Small intestine (tissue), 7 donors: Measurements from ENCODE around the gene TTC7B. TPM values are rescaled to one million over a fixed set of nuclear protein-coding genes. Genes with fewer than 3 reads are reported as not detected.
A peak's percentile ranks its signal among the peaks of the same experiment; 100 is the strongest.

Experiments used
- DNase-seq, 2 donors: peaks; one replicate each; pipeline versions ENCODE4 v3.0.0 to v3.0.0-alpha.2; 2013
- FAIRE-seq: peaks from 2 replicates; lab custom pipeline; 2012; peaks lifted over from hg19 to GRCh38; lab: Jason Lieb, UNC
- H3K27ac ChIP-seq, 3 donors: one replicate each; pipeline ENCODE4 v1.5.1; 2013; ENCODE audit warnings: low read length in 2 of 3, mild to moderate bottlenecking in 2 of 3, control low read depth in 1 of 3, inconsistent platforms in 1 of 3, low read depth in 1 of 3, moderate library complexity in 1 of 3
- H3K27me3 ChIP-seq, 3 donors: one replicate each; pipeline ENCODE4 v1.6.1; 2013; ENCODE audit warnings: low read length in 3 of 3, inconsistent platforms in 1 of 3; ENCODE audit not compliant: control insufficient read depth in 3 of 3, insufficient read depth in 3 of 3
- H3K36me3 ChIP-seq, 3 donors: one replicate each; pipeline ENCODE4 v1.6.1; 2013; ENCODE audit warnings: low read length in 3 of 3, inconsistent platforms in 1 of 3, low read depth in 1 of 3, mild to moderate bottlenecking in 1 of 3, moderate library complexity in 1 of 3; ENCODE audit not compliant: control insufficient read depth in 3 of 3, insufficient read depth in 2 of 3
- H3K4me1 ChIP-seq, 3 donors: one replicate each; pipeline ENCODE4 v1.6.1; 2013; ENCODE audit warnings: low read length in 2 of 3, inconsistent platforms in 1 of 3, low read depth in 1 of 3, mild to moderate bottlenecking in 1 of 3, moderate library complexity in 1 of 3; ENCODE audit not compliant: control insufficient read depth in 3 of 3, insufficient read depth in 2 of 3
- H3K4me3 ChIP-seq, 3 donors: one replicate each; pipeline ENCODE4 v1.5.1; 2013; ENCODE audit warnings: low read length in 3 of 3, control low read depth in 1 of 3, inconsistent platforms in 1 of 3, low read depth in 1 of 3, mild to moderate bottlenecking in 1 of 3, moderate library complexity in 1 of 3
- H3K9me3 ChIP-seq, 2 donors: one replicate each; pipeline ENCODE4 v1.6.1; 2013; ENCODE audit warnings: low read depth in 1 of 2, low read length in 1 of 2; ENCODE audit not compliant: control insufficient read depth in 2 of 2, insufficient read depth in 1 of 2
- WGBS, 3 donors: extraction: QIAGEN DNeasy Blood & Tissue Kit; methylation state at CpG; one replicate each; pipeline ENCODE4 v1.1.7; 2013; 5-methylcytosine and 5-hydroxymethylcytosine counted together
- polyA plus RNA-seq, 4 donors: library from polyadenylated mRNA; stranded (reverse) in 3 of 4; unstranded in 1 of 4; fragments of 200-250 nt in 3 of 4; fragments of 120-200 nt in 1 of 4; gene quantifications; one replicate each; pipeline versions ENCODE4 v1.2.1 to v1.2.3, GENCODE V29; 2013
- donor health status: healthy with polysubstance abuse.
- donor health status: control.
- donor health status: control.
- donor health status: Bipolar disorder and iron deficiency.
- donor health status: healthy.

Gene TTC7B
- polyA plus RNA-seq, 4 donors, result 2.9 to 8.8 (median 4.3) TPM

GRCh38 chr14:90733139-90733808, 83.0 kb downstream of the TTC7B start:
- no peak for FAIRE-seq
- Histone ChIP-seq H3K27me3 (no peaks in the 10 kb centered on the region), H3K4me3 (no peak overlapping the region), H3K36me3 (no peaks in the 10 kb centered on the region), H3K9me3 (no peaks in the 10 kb centered on the region), H3K27ac (no peak overlapping the region), H3K4me1 (no peaks in the 10 kb centered on the region)
- WGBS, 3 donors, result 85 to 87% (median 87%) methylated on average over 16 of the region's 16 CpGs
- DNase-seq, result peak in 1 of 2 donors; percentile 26

GRCh38 chr14:90732718-90733117, 83.5 kb downstream of the TTC7B start:
- Histone ChIP-seq H3K27ac (no peak overlapping the region), H3K27me3 (no peaks in the 10 kb centered on the region), H3K4me3 (no peak overlapping the region), H3K9me3 (no peaks in the 10 kb centered on the region), H3K4me1 (no peaks in the 10 kb centered on the region), H3K36me3 (peaks cover 0 to 3% (median 0%) of the 10 kb centered on the region in 3 donors)
- DNase-seq (peak in 1 of 2 donors; percentile 15), FAIRE-seq (no peak)
- WGBS, 3 donors, result 85 to 94% (median 91%) methylated on average over 7 of the region's 7 CpGs

- Histone ChIP-seq H3K27ac (no peak overlapping the region), H3K4me3 (no peak overlapping the region), H3K27me3 (no peaks in the 10 kb centered on the region), H3K36me3 (peaks cover 0 to 3% (median 0%) of the 10 kb centered on the region in 3 donors), H3K9me3 (no peaks in the 10 kb centered on the region), H3K4me1 (no peaks in the 10 kb centered on the region)
- DNase-seq (no peak), FAIRE-seq (no peak)
- WGBS, 3 donors, result 85 to 89% (median 86%) methylated on average over 4 of the region's 4 CpGs
Measured at GRCh38 chr14:90732139-90732538, 84.1 kb downstream of the TTC7B start.

- peaks cover 0 to 3% (median 0%) of the 10 kb centered on the region in 3 donors for H3K36me3 ChIP-seq
- no peak overlapping the region for H3K4me3 ChIP-seq
- no peaks in the 10 kb centered on the region for H3K27me3 ChIP-seq
- FAIRE-seq (no peak), DNase-seq (no peak)
- no peaks in the 10 kb centered on the region for H3K9me3 ChIP-seq
- H3K4me1 ChIP-seq, result peaks cover 0 to 1% (median 0%) of the 10 kb centered on the region in 3 donors
- WGBS, 3 donors, result 88 to 94% (median 93%) methylated on average over 11 of the region's 11 CpGs
- H3K27ac ChIP-seq, result no peak overlapping the region
Measured at GRCh38 chr14:90731487-90731886, 84.7 kb downstream of the TTC7B start.

GRCh38 chr14:90730206-90730766, 85.9 kb downstream of the TTC7B start:
- H3K27ac ChIP-seq, result no peak overlapping the region
- 82 to 90% (median 86%) methylated on average over 9 of the region's 9 CpGs for WGBS, 3 donors
- no peak overlapping the region for H3K4me3 ChIP-seq
- no peaks in the 10 kb centered on the region for H3K9me3 ChIP-seq
- no peaks in the 10 kb centered on the region for H3K27me3 ChIP-seq
- H3K4me1 ChIP-seq, result peaks cover 0 to 4% (median 0%) of the 10 kb centered on the region in 3 donors
- no peak for DNase-seq
- no peak for FAIRE-seq
- peaks cover 0 to 6% (median 0%) of the 10 kb centered on the region in 3 donors for H3K36me3 ChIP-seq

- Histone ChIP-seq H3K27ac (no peak overlapping the region), H3K36me3 (peaks cover 0 to 6% (median 0%) of the 10 kb centered on the region in 3 donors), H3K9me3 (no peaks in the 10 kb centered on the region), H3K4me3 (no peak overlapping the region), H3K27me3 (no peaks in the 10 kb centered on the region), H3K4me1 (peaks cover 0 to 4% (median 0%) of the 10 kb centered on the region in 3 donors)
- FAIRE-seq (no peak), DNase-seq (no peak)
- 88 to 96% (median 96%) methylated on average over 5 of the region's 5 CpGs for WGBS, 3 donors
Measured at GRCh38 chr14:90728951-90729350, 87.3 kb downstream of the TTC7B start.

GRCh38 chr14:90727082-90727481, 89.1 kb downstream of the TTC7B start:
- no peaks in the 10 kb centered on the region for H3K9me3 ChIP-seq
- no peak overlapping the region for H3K27ac ChIP-seq
- peaks cover 0 to 6% (median 0%) of the 10 kb centered on the region in 3 donors for H3K36me3 ChIP-seq
- H3K4me1 ChIP-seq, result peaks cover 0 to 4% (median 0%) of the 10 kb centered on the region in 3 donors
- no peak for FAIRE-seq
- H3K27me3 ChIP-seq, result peaks cover 0 to under 1% (median 0%) of the 10 kb centered on the region in 3 donors
- 80 to 85% (median 80%) methylated on average over 13 of the region's 13 CpGs for WGBS, 3 donors
- no peak for DNase-seq
- no peak overlapping the region for H3K4me3 ChIP-seq

GRCh38 chr14:90726656-90727055, 89.6 kb downstream of the TTC7B start:
- peaks cover 0 to 6% (median 0%) of the 10 kb centered on the region in 3 donors for H3K36me3 ChIP-seq
- FAIRE-seq (no peak), DNase-seq (peak; percentile 68 to 74)
- H3K27ac ChIP-seq, result no peak overlapping the region
- H3K9me3 ChIP-seq, result no peaks in the 10 kb centered on the region
- 13 to 42% (median 35%) methylated on average over 9 of the region's 9 CpGs for WGBS, 3 donors
- no peak overlapping the region for H3K4me3 ChIP-seq
- peaks cover 0 to 4% (median 0%) of the 10 kb centered on the region in 3 donors for H3K4me1 ChIP-seq
- H3K27me3 ChIP-seq, result peaks cover 0 to 2% (median 0%) of the 10 kb centered on the region in 3 donors
